ENCODE measurements around the gene TNFAIP6.
"Not testable (repeated sequence)": the region's sequence is repeated elsewhere in the genome, so short reads cannot be mapped to it uniquely, and the experiment has no call there.

The TNFAIP6 gene

GRCh38 chr2:151361674-151362370 is 4.4 kb downstream of the TNFAIP6 start:
- no peak for DNase-seq

GRCh38 chr2:151363709-151364108 is 6.3 kb downstream of the TNFAIP6 start:
- DNase-seq, result no peak

- DNase-seq, result no peak
These were observed 10.2 kb downstream of the TNFAIP6 start for GRCh38 chr2:151367571-151367970.

DNA sequence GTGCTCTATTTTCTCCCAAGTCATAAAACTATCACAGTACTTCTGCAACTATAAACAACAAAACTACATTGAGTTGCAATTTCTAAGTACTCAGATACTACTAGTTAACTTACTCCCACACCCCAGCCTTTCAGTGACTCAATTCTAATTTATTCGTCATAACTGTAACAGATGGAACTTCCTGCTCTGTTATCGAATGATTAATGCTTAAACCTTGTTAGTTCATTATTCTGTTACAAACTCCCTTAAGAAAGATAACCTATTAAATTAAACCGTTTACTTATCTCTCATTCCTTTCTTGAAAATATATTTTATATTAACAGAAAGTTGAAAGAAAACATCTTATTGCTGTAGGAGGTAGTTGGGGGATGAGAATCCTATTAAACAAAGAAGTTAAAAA is 17.0 kb downstream of the TNFAIP6 start:
- DNase-seq, result no peak

DNA sequence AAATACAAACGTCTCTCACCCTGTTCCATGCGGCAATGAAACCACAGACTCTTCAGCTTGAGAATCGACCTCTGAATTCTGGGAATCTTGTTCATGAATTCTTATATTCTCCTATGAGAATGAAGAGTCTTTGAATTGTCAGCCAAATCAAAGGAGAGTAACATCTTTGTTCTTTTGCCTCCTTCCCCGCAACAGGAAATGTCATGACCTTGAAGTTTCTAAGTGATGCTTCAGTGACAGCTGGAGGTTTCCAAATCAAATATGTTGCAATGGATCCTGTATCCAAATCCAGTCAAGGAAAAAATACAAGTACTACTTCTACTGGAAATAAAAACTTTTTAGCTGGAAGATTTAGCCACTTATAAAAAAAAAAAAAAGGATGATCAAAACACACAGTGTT is 21.8 kb downstream of the TNFAIP6 start:
- DNase-seq, result no peak

DNA sequence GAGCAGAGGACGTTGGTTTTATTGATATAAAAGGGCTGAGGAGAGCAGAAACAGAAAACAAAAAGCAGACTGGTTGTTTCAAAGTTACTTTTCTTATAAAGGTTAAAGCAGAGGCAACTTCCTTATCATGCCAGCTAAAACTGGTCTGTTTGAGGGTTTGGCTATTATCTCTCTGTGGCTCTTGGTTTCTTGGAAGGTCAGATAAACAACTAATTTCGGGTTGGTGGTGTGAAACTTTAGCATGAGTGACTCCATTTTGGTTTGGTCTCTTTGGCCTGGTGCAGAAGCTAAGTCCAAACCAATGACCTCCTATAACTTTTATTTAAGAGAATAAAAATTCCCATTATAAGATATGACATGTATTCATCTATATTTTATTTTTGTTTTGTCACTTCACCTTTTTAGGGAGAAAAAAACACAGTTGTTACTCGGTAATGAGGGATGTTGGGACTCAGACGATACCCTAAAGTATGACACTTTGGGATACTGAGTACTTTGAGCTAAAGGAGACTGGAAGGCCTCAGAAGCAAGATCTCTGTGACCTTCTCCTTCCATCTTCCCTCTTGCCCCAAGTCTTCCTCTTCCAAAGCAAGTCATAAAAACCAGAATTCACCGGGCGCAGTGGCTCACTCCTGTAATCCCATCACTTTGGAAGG is 23.3 kb downstream of the TNFAIP6 start:
- DNase-seq, result no peak

DNA sequence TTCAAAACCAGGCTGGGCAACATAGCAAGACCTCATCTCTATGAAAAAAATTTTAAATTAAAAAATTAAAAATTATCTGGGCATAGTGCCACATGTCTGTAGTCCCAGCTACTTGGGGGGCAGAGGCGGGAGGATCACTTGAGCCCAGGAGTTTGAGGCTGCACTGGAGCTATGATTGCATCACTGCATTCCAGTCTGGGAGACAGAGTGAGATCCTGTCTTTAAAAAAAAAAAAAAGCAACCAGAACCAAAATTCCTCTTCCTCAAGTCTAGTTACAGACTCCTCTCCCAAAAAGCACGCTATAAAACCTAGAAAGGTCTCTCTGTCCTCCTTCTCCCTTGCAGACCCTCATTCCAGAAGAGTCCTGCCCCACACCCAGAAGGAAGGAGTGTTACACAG is 23.9 kb downstream of the TNFAIP6 start:
- no peak for DNase-seq

DNA sequence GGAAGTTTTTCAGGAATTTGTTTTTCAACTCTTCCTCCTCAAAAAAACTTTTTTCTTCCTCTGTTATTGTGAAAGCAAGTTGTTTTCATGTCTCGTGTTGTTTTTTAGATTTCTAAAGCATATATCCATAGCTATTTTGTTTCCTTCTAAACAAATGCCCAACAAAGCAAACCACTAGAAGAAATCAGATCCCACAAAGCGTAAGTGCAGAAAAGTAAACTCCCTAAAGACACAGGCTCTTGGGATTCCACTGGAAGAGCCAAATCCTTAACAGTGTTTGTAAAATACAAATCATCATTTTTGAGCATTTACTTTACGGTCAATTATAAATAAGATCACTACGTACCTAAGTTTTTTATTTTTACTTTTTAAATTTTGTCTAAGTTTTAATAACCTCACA is 30.6 kb downstream of the TNFAIP6 start:
- no peak for DNase-seq

GRCh38 chr2:151391436-151391835 is 34.0 kb downstream of the TNFAIP6 start:
- DNase-seq, result no peak

GRCh38 chr2:151394509-151394908 is 37.1 kb downstream of the TNFAIP6 start:
- no peak for DNase-seq

DNA sequence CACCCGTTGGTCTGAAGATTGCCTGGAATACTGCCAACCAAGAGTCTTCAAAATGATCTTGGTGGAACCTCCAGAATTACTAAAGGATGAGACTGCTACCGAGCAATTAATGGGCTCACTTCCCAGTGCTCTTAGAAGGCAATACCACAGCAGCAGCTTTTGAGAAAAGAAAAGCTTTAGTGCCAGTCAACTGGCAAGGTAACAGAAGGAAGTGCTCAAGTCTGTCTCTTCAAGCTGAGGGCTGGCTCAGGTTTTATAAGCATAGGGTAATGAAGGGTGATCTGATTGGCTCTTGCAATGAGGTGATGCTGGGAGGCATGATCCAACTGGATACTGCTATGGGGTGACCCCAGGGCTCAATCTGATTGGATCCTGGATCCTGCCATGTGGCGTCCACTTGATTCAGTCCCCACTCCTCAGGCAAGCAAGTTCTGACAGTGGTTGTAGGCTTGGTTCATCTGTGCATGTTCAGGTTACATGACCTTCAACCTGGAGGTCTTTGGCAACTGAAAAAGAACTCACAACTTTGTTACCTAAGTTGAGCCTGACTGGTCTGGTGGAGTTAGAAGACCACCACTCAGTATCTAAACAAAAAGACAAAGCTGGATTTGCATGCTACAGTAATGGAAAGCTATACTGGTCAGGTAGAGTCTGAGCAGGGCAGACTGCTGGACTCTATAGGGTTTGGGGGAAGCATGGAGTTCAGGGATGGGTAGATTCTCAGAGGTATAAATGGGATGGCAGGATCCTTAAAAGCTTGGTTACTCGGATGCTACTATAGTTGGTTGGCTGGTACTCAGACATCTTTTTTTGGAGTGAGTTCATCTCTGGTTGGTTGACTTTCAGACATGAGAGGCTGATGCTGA is 38.4 kb downstream of the TNFAIP6 start:
- no peak for DNase-seq

DNA sequence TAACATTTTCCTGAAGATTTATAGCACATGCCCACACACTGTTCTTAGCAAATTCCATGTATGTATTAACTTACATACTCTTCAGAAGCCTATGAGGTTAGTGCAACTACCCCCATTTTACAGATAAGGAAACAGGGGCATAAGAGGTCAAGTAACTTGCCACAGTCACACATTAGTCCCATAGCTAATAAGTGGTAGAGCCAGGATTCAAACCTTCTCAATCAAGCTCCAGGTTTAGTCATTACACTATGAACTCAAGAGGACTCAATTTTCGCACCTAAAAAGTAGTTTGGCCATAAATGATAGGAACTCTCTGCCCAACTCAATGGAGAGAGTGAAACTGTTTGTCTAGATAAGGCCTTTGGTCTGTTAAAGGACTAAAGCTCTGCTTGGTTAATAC is 42.6 kb downstream of the TNFAIP6 start:
- DNase-seq, result no peak

DNA sequence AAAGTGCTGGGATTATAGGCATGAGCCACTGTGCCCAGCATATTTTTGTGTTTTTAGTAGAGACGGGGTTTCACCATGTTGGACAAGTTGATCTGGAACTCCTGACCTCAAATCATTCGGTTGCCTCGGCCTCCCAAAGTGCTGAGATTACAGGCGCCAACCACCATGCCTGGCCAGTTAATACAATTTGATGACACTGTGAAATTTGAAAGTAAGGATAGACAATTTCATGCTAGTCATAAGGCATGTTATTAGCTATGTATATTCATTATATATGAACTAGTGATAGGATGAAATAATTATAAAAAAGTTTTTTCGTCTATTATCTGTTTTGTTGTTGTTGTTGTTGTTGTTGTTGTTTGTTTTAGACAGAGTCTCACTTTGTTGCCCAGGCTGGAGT is 43.8 kb downstream of the TNFAIP6 start:
- DNase-seq, result no peak

DNA sequence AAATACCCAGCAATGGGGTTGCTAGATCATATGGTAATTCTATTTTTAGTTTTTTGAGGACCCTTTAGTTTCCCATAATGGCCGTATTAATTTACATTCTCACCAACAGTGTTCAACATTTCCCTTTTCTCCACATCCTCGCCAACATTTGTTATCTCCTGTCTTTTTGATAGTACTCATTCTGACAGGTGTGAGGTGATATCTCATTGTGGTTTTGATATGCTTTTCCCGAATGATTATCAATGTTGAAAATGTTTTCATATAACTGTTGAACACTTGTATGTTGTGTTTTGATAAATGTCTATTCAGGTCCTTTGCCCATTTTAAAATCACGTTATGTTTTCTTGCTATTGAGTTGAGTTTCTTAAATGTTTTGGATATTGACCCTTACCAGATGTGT is 46.5 kb downstream of the TNFAIP6 start:
- no peak for DNase-seq

- DNase-seq, result no peak
These were observed 48.0 kb downstream of the TNFAIP6 start for GRCh38 chr2:151405376-151405775.

- no peak for DNase-seq
These were observed 49.9 kb downstream of the TNFAIP6 start for GRCh38 chr2:151407281-151407680.

DNA sequence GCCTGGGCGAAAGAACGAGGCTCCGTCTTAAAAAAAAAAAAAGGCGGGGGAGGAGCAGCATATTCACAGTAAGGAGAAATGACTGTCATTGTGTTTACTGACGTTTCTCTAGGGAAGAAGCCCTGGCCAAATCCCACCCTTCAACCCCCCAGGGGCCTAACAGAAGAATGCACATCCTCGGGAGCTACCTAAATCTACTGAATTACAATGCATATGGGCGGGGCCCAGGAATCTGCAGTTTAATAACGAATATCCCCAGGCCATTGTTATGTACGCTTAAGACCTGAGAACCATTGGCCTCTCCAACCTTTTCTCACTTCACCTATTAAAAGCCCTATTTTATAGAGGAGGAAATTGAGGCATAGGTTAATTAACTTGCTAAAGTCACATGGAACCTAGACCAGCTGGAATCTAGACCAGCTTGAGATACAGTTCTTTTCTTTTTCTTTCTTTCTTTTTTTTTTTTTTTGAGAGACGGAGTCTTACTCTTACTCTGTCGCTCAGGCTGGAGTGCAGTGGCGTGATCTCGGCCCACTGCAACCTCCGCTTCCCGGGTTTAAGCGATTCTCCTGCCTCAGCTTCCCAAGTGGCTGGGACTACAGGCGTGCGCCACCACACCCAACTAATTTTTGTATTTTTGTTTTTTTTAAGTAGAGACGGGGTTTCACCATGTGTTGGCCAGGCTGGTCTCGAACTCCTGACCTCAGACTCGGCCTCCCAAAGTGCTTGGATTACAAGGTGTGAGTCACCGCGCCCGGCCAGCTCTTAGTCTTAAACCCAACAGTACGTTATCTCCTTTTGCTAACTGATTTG is 51.6 kb downstream of the TNFAIP6 start:
- no peak for DNase-seq

DNA sequence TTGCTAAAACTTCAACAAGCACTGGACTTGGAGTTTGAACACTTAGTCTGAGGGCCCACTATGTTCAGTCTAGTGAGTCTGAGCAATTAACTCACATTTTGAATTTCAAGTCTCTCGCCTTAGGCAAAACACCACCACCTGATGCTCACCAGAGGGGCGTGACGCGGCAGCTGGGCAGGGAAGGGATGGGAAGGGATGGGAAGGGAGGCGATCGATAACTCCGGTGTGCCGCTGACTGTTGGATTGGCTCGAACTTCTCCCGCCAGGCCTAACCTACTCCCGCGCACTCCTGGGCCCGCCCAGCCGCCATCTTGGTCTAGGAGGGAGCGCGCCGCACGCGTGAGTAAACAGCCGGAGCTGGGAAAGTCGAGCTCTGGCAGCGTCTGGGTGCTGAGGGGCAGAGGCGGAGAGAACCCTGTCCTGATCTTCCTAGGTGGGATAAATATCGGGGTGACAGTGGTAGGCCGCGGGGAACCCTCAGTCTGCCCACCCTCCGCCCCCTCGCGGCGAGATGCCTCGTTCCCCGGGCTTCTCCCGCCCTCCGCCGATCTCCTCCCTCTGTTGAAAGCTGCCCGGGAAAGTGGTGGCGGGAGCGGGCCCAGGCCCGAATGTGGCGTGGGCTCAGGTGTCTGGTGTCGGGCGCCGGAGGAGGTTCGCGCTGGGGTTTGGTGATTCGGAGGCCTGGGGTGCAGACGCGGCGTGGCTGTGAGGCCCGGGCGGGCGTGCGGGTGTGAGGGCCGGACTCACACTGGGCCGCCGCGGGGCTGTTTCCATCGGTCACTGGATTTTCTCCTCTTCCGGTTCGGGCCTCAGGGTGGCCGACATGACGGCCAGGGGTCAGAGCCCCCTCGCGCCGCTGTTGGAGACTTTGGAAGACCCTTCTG is 52.5 kb downstream of the TNFAIP6 start, which contains the start of gene RIF1:
Gene RIF1 (plus strand): TSS at position 302 of the 884 bp plus-strand sequence. CDS start 522 bp downstream, at position 824.
- peak; percentile 36 to 77 for DNase-seq

DNA sequence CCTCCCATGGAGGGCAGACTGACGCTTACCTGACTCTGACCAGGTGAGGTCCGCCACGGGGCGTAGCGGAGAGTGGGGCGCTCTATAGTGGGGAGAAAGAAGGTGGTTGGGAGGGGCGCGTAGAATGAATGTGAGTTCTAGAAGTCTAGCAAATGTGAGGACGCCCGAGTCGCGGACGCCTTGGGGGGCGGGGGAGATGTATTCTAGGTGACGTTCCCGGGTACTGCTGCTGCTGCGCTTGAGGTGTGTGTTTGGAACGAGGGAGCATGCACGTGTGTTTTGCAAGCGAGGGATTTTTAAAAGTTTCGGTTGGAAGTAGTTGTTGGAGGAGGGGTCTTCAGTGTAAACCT is 53.1 kb downstream of the TNFAIP6 start:
- no peak for DNase-seq

- no peak for DNase-seq
These were observed 60.3 kb downstream of the TNFAIP6 start for GRCh38 chr2:151417650-151418049.

GRCh38 chr2:151421681-151422080 is 64.3 kb downstream of the TNFAIP6 start:
- not testable (repeated sequence) for DNase-seq

DNA sequence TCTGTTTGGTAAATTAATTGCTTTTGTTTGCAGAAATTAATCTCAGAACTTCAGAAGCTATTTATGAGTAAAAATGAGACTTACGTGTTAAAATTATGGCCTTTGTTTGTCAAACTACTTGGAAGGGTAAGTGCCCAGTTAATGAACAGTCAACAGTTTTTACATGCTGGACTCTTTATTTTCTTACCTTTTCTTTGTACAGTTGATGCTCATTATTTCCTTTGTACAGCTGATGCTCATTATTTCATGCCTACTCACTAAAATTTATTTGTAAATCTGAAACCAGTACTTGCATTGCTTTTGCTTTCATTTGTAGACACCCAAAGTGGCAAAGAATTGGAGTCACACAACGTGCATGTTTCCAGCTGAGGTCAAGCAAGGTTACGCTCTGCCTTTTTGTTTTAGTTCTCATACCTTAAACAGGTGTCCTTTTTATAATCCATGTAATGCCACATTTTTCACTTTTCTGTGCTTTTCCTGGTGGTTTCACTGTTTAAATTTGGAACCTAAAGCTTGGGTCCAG is 65.6 kb downstream of the TNFAIP6 start:
- DNase-seq, result no peak

All from NCI-H187 (cell line).